OCI-LY7 (cell line): Measurements from ENCODE around the gene HTR3A.

Experiments used
- CTCF ChIP-seq: fragments of 200-600 bp; sonication (generic); conservative IDR thresholded peaks from 2 replicates; pipeline ENCODE4 v1.5.1; 2014; ENCODE audit warnings: mild to moderate bottlenecking, antibody characterized with exemption, low read length, moderate library complexity, mixed read lengths
- EZH2phosphoT487 ChIP-seq: fragments of 200-600 bp; sonication (generic); IDR thresholded peaks from 2 replicates; pipeline ENCODE4 v1.6.1; 2018; ENCODE audit warnings: low read depth, borderline replicate concordance, mild to moderate bottlenecking, mixed run types, antibody characterized with exemption, low read length, moderate library complexity, mixed read lengths

- no peak for TF ChIP-seq CTCF
- TF ChIP-seq EZH2phosphoT487, result no peak
These were observed 23.4 kb upstream of the HTR3A start for GRCh38 chr11:113951537-113951936.
